Measurements from ENCODE around the gene FBXO33. TPM values are rescaled to one million over a fixed set of nuclear protein-coding genes. Genes with fewer than 3 reads are reported as not detected.

Gene FBXO33
- total RNA-seq, 1 donor from 2014 or later, result 13.5 TPM

GRCh38 chr14:39376667-39377403 is 55.4 kb downstream of the FBXO33 start:
- Histone ChIP-seq H3K27ac (no peak overlapping the region), H3K9me3 (no peaks in the 10 kb centered on the region), H3K4me1 (peaks cover 4% of the 10 kb centered on the region), H3K4me3 (no peak overlapping the region), H3K27me3 (no peaks in the 10 kb centered on the region), H3K36me3 (no peaks in the 10 kb centered on the region)
- intact Hi-C loops (cut with DNase I), result no loop called here
- TF ChIP-seq CTCF (IDR thresholded peaks at IDR 0.05), result no peak
- DNase-seq (no peak), ATAC-seq (no peak)

- Histone ChIP-seq H3K4me1 (peaks cover 4% of the 10 kb centered on the region), H3K9me3 (no peaks in the 10 kb centered on the region), H3K4me3 (no peak overlapping the region), H3K36me3 (peaks cover 7% of the 10 kb centered on the region), H3K27me3 (no peaks in the 10 kb centered on the region), H3K27ac (no peak overlapping the region)
- intact Hi-C loops (cut with DNase I), result no loop called here
- DNase-seq, result no peak
- TF ChIP-seq CTCF (IDR thresholded peaks at IDR 0.05), result no peak
- no peak for ATAC-seq
Measured at GRCh38 chr14:39374851-39375250, 57.4 kb downstream of the FBXO33 start.

DNA sequence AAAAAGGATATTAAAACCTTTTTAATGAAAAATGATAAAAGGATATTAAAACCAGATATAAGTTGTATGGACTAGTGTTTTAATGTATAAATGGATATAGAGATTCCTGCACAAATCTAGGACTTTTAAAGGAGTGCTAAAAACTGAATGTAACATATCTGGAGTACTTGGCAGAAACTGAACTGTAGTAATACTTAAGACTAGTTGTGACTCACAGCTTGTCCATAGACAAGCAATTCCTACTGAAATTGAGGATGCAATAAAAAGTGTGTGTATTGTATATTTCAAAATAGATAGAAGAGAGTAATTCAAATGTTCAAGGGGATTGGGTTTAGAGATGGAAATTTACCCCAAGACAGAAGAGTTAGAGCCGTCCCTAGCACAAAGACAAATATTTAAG is 59.6 kb downstream of the FBXO33 start:
- intact Hi-C loops (cut with DNase I), result no loop called here
- no peaks in the 10 kb centered on the region for H3K27me3 ChIP-seq
- H3K4me1 ChIP-seq, result peaks cover 4% of the 10 kb centered on the region
- no peak for TF ChIP-seq CTCF (IDR thresholded peaks at IDR 0.05)
- no peaks in the 10 kb centered on the region for H3K9me3 ChIP-seq
- no peak overlapping the region for H3K27ac ChIP-seq
- no peak overlapping the region for H3K4me3 ChIP-seq
- peaks cover 9% of the 10 kb centered on the region for H3K36me3 ChIP-seq
- DNase-seq, result no peak
- no peak for ATAC-seq

- TF ChIP-seq CTCF (IDR thresholded peaks at IDR 0.05), result no peak
- Histone ChIP-seq H3K27ac (no peak overlapping the region), H3K4me1 (no peaks in the 10 kb centered on the region), H3K9me3 (no peaks in the 10 kb centered on the region), H3K4me3 (no peak overlapping the region), H3K36me3 (peaks cover 9% of the 10 kb centered on the region), H3K27me3 (no peaks in the 10 kb centered on the region)
- intact Hi-C loops (cut with DNase I), result no loop called here
- DNase-seq (no peak), ATAC-seq (no peak)
Measured at GRCh38 chr14:39370415-39370814, 61.8 kb downstream of the FBXO33 start.

DNA sequence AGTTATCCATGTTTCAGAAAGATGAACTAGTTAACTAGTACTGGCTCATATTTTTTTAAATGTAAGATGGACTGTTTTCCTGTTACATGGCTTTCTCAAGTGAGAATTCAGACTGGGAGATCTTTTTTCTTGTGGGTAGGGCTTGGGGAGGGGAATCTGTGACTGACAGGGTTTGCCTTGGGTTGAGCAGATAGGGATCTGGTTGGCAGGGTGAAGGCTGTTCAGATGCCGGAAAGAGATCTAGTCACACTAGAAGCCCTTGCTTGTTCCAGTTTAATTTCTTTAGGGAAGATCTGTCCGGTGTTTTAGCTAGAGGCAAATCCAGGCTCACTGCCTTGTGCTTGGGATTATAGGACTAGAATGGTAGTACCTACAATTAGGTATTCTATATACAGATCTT is 63.2 kb downstream of the FBXO33 start:
- ATAC-seq, result no peak
- Histone ChIP-seq H3K9me3 (peaks cover 11% of the 10 kb centered on the region), H3K27me3 (no peaks in the 10 kb centered on the region), H3K4me1 (no peaks in the 10 kb centered on the region), H3K36me3 (peaks cover 9% of the 10 kb centered on the region), H3K4me3 (no peak overlapping the region), H3K27ac (no peak overlapping the region)
- intact Hi-C loops (cut with DNase I), result no loop called here
- DNase-seq, result no peak
- no peak for TF ChIP-seq CTCF (IDR thresholded peaks at IDR 0.05)
